ENCODE measurements around the gene NOX4.

Gene NOX4

GRCh38 chr11:89490981-89491690 is at the start of gene NOX4:
NOX4 (minus strand) TSS chr11:89491375; CDS start chr11:89491246, 129 bp downstream.
- DNase-seq = no peak

GRCh38 chr11:89540826-89541225 is 49.7 kb upstream of the NOX4 start:
- no peak for DNase-seq

- no peak for DNase-seq
These were observed 46.8 kb upstream of the NOX4 start for GRCh38 chr11:89537936-89538335.

- DNase-seq = no peak
These were observed 45.8 kb upstream of the NOX4 start for GRCh38 chr11:89536926-89537325.

- DNase-seq = no peak
These were observed 44.0 kb upstream of the NOX4 start for GRCh38 chr11:89535221-89535620.

GRCh38 chr11:89529626-89530380 is 38.6 kb upstream of the NOX4 start:
- DNase-seq = no peak

- no peak for DNase-seq
These were observed 30.6 kb upstream of the NOX4 start for GRCh38 chr11:89521792-89522191.

- no peak for DNase-seq
These were observed 30.1 kb upstream of the NOX4 start for GRCh38 chr11:89521294-89521693.

- no peak for DNase-seq
These were observed 25.3 kb upstream of the NOX4 start for GRCh38 chr11:89516496-89516895.

GRCh38 chr11:89508544-89508943 is 17.4 kb upstream of the NOX4 start:
- DNase-seq = no peak

- no peak for DNase-seq
These were observed 13.1 kb upstream of the NOX4 start for GRCh38 chr11:89504270-89504669.

GRCh38 chr11:89503422-89503821 is 12.2 kb upstream of the NOX4 start:
- no peak for DNase-seq

GRCh38 chr11:89502301-89502700 is 11.1 kb upstream of the NOX4 start:
- no peak for DNase-seq

- DNase-seq = no peak
These were observed 9.2 kb upstream of the NOX4 start for GRCh38 chr11:89500336-89500735.

- DNase-seq = no peak
These were observed 7.8 kb upstream of the NOX4 start for GRCh38 chr11:89498845-89499448.

GRCh38 chr11:89495951-89496350 is 4.8 kb upstream of the NOX4 start:
- DNase-seq = no peak

GRCh38 chr11:89493431-89493830 is 2.3 kb upstream of the NOX4 start:
- DNase-seq = no peak

GRCh38 chr11:89490602-89490980 is 584 bp downstream of the NOX4 start:
- DNase-seq = no peak

GRCh38 chr11:89489930-89490329 is 1.2 kb downstream of the NOX4 start:
- no peak for DNase-seq

- DNase-seq = no peak
These were observed 4.2 kb downstream of the NOX4 start for GRCh38 chr11:89487016-89487415.

GRCh38 chr11:89484896-89485295 is 6.3 kb downstream of the NOX4 start:
- DNase-seq = no peak

- DNase-seq = no peak
These were observed 14.0 kb downstream of the NOX4 start for GRCh38 chr11:89477175-89477574.

GRCh38 chr11:89463266-89463780 is 27.9 kb downstream of the NOX4 start:
- no peak for DNase-seq

- no peak for DNase-seq
These were observed 32.5 kb downstream of the NOX4 start for GRCh38 chr11:89458716-89459115.
